Thyroid gland (tissue), 4 donors: ENCODE results near the gene APBA3.

ENCODE experiments used
- CTCF ChIP-seq, 6 experiments: fragments of 200-600 bp in 3 of 6; fragments of 450-650 bp in 3 of 6; sonication (generic) in 3 of 6; IDR thresholded peaks; one replicate each; pipeline ENCODE4 v1.5.1; 2016 to 2019; ENCODE audit warnings: antibody characterized with exemption in 6 of 6, mild to moderate bottlenecking in 2 of 6, inconsistent platforms in 1 of 6, moderate library complexity in 1 of 6
- POLR2A ChIP-seq, 2 donors: fragments of 450-650 bp; IDR thresholded peaks; one replicate each; pipeline ENCODE4 v1.6.1; 2017; ENCODE audit warnings: antibody characterized with exemption in 2 of 2, mild to moderate bottlenecking in 2 of 2, moderate library complexity in 1 of 2

- TF ChIP-seq POLR2A (IDR thresholded peaks at IDR 0.05) (no peak), CTCF (IDR thresholded peaks at IDR 0.05) (no peak)
Measured at GRCh38 chr19:3733549-3734309, 27.8 kb downstream of the APBA3 start.
